Activated CD8-positive, alpha-beta memory T cell treated with anti-CD3 and anti-CD28 coated beads for 24 hours (primary cell): ENCODE measurements around the gene NXPE2.
"Not testable (repeated sequence)": the region's sequence is repeated elsewhere in the genome, so short reads cannot be mapped to it uniquely, and the experiment has no call there.

Experiments used
- DNase-seq: peaks from one replicate; pipeline ENCODE4 v3.0.0-alpha.2; 2020

NXPE2 gene

DNA sequence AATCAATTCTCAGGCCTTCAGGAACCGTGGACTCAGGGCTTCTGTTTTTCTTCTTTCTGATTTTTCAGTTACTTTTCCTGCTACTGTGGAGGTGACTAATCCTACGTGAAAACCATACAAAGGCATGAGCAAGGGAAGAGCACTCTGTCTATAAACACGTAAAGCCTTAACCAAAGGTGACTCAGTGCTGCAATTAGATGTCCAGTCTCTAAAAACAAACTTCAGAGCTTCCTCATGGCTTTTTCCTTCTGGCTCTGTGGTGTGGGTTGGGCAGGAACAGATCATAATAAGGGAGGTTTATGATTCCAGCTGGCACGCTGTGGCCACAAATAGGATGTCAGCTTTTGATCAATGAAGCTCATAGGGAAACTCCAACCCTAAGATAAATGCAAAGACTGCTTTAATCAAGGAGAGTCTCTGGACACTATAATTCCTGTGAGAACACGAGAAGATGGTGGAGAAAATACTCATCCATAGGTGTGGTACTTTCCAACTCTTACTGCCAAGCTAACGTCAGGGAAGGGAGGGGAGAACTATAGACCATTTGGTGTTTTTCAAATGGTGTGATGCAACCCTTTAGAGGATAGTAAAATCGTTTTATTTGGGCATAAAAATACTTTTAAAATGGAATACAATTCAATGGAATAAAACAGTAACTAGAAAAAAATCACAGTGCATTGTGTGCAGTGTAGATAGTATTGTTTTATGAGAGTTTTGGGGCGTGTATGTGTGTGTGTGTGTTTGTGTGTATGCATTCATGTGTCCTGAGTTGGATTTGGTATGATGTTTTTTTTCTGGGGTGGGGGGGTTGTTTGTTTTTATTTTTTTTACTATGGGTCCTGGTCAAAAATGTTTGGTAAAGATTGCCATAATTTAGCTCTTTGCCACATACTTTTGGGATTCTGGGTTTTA, at the start of gene NXPE2:
Gene NXPE2, plus strand, starts transcription at position 403 of the 912 bp plus-strand sequence. Its CDS starts 49 bp downstream, at position 452.
- no peak for DNase-seq

DNA sequence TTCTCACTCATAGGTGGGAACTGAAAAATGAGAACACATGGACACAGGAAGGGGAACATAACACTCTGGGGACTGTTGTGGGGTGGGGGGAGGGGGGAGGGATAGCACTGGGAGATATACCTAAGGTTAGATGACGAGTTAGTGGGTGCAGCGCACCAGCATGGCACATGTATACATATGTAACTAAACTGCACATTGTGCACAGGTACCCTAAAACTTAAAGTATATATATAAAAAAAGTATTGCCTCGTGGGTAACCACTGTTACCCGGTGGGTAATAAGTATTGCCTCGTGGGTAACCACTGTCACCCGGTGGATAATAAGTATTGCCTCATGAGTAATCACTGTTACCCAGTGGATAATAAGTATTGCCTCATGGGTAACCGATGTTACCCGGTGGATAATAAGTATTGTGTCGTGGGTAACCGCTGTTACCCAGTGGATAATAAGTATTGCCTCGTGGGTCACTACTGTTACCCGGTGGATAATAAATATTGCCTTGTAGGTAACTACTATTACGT, 46.8 kb upstream of the NXPE2 start:
- not testable (repeated sequence) for DNase-seq

DNA sequence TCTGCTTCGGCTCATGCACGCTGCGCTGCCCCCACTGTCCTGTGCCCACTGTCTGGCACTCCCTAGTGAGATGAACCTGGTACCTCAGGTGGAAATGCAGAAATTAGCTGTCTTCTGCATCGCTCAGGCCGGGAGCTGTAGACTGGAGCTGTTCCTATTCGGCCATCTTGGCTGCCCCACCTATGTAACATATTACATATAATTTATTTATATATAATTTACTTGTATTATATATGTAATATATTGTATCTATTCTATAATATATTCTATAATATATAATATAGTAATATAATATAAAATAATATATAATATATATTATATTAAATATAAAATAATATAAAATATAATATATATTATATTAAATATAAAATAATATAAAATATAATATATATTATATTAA, 38.9 kb upstream of the NXPE2 start:
- not testable (repeated sequence) for DNase-seq

DNA sequence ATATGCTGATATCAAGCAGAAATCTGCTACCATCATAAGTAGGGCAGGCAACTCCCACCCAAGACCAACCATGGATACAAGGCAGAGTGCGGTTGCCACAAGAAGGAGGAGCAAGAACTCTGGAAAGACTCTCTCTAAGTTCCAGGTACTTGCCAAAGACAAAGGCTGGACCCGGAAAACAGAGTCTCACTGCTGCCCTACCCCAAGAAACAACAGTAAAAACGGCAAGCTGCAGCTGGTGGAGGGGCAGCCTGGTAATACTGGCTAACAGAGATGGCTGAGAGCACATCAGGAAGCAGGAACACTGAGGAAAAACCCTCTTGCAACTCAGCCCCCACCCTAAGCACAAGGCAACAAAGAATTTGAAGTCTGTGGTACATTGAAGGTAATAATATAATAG, 27.7 kb upstream of the NXPE2 start:
- DNase-seq = no peak

DNA sequence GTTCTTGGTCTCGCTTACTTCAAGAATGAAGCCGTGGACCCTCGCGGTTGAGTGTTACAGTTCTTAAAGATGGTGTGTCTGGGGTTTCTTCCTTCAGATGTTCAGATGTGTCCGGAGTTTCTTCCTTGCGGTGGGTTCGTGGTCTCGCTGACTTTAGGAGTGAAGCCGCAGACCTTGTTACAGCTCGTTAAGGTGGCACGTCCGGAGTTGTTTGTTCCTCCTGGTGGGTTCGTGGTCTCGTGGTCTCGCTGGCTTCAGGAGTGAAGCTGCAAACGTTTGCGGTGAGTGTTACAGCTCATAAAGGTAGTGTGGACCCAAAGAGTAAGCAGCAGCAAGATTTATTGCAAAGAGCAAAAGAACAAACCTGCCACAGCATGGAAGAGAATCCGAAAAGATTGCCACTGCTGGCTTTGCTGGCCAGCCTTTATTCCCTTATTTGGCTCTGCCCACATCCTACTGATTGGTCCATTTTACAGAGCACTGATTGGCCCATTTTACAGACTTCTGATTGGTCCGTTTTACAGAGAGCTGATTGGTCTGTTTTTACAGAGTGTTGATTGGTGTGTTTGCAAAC, 27.1 kb upstream of the NXPE2 start:
- DNase-seq = no peak

DNA sequence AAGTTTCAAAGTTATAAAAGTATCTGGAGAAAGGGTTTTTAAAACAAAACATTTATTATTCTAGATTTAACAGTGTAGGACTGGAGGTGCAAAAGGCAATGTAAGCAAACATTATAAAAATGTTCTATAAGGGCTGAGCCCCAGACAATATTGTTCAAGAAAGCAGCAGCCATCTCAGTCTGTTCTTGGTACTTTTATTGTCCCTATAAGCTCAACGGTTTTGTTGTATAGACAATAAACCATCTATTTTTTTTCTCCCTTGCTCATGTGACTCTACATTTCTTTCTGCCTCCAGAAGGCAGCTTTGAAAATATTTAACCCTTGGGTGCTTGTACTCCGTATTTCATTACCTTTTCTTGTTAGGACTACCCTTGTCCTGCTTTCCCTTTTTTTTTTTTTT, 25.2 kb upstream of the NXPE2 start:
- DNase-seq = no peak

DNA sequence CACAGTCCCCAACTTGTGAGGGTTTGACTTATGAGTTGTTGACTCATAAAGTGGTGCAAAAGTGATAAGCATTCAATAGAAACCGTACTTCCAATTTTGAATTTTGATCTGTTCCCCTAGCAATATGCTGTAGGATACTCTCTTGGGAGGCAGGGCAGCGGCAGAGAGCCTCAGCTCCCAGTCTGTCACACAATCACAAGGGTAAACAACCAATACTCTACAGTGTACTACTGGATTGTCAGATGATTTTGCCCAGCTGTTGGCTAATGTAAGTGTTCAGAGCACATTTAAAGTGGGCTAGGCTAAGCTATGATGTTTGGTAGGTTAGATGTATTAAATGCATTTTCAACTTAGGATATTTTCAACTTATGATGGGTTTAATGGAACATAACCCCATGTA, 13.7 kb upstream of the NXPE2 start:
- no peak for DNase-seq

DNA sequence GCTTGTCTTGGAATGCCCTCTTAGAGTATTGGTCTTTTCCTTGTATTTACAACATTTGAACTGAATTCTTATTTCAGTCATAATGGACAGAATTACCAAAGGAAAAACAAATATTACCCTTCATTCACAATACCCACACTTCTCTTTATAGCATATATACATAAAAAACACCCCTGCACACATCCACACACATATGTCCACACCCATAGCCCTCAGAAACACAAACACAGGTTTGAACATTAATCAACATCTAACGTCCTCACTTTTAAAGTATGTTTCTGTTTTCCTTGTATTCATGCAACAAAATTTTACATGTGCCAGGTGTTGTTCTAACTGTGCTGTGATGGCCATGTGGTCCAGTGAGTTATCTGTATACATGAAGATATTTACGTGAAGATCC, 11.6 kb upstream of the NXPE2 start:
- no peak for DNase-seq

DNA sequence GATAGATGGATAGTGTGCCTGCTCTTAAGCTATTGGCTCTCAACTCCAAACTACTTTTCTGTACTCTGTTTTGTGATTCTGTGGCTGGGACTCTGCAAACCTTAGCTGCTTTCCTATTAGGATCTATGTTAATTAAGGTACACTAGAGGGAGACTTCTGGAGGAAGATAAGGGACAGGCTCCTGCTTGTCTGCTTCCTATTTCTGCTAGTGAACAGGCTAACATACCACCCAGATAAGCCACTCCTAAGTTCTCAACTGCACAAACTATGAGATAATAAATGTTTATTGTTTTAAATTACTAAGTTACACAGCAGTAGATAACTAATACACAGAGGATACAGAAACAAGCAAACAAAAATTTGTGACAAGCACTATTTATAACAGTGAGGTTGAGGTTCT, 10.2 kb upstream of the NXPE2 start:
- DNase-seq = no peak

DNA sequence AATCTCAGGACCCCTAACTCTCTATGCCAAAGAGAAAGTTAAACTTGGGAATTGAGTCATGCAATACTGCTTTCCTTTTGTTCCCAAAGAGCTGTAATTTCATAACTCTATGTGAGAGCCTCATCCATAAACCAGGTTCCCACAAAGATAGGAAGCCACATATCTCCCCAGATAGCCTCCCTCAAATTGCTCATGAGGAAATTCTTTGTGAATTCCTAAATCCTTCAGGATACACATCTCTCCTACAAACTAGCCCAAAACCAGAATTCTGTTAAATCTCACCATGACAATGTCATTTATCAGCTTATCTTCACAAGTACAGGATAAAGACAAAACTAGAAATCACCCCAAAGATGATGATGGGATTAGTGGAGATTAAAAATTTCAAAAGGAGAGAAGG, 4.7 kb upstream of the NXPE2 start:
- DNase-seq = no peak

DNA sequence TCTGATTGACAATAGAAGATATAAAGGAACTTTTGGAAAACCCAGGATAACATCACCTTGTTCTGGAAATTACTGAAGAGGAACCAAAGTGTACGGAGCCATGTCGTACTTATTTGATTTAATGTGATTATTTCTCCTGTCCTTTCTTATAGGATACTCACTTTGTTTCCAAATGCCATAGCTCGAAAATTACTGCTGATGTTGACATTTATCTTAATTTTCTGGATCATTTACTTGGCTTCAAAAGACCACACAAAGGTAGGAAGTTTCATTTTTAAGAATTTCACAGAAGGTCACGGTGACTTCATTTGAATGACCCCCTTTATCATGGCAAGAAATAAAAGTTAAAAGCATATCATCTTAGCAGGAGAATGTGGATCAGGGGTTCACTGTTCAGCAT, 1.2 kb downstream of the NXPE2 start:
- no peak for DNase-seq

DNA sequence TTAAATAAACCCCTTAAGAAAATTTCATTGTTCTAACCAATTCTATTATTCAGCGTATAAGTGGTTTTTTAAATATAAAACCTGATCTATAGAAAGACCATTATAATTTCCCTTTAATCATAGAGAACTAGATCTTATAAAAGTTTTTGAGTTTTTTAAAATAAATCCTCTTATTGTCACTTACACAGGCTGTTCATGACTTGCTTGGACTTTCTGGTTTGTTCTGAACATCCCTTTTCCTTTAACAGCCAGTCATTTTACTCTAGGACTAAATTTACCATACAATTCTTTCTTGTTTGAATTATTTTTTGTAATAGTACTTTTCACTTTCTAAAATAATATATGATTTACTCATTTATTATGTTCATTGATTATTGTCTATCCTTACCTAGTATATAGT, 4.7 kb downstream of the NXPE2 start:
- DNase-seq = no peak

DNA sequence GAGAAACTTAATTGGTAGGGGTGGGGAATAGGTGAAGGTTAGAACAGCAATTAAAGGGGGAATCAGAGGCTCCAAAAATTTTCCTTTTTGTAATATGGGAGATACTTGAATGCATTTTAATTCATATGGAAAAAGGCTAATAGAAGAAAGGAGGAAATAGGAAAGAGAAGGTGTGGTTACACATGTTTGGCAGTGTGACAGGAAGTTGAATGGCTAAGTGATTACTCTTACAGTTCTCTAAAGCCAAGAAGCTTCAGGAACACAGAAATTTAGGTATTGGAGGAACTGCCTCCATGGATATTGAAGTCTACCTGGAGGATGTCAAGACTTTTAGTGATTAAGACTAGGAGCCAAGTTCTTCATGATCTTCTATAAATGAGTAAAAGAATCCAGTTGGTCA, 6.3 kb downstream of the NXPE2 start:
- DNase-seq = no peak

DNA sequence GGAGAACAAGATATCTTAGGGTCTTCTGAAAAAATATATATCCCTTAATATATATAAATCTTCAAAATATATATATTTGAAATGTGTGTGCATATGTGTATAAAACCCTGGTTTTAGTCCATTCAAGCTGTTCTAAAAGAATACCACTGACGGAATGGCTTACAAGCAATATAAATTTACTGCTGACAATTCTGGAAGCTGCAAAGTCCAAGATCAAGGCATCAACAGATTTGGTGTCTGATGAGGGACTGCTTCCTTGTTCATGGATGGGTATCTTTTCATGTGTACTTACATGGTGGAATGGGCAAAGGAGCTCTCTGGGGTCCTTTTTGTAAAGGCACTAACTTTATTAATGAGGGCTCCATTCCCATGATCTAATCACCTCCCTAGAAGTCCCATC, 6.8 kb downstream of the NXPE2 start:
- DNase-seq = no peak

DNA sequence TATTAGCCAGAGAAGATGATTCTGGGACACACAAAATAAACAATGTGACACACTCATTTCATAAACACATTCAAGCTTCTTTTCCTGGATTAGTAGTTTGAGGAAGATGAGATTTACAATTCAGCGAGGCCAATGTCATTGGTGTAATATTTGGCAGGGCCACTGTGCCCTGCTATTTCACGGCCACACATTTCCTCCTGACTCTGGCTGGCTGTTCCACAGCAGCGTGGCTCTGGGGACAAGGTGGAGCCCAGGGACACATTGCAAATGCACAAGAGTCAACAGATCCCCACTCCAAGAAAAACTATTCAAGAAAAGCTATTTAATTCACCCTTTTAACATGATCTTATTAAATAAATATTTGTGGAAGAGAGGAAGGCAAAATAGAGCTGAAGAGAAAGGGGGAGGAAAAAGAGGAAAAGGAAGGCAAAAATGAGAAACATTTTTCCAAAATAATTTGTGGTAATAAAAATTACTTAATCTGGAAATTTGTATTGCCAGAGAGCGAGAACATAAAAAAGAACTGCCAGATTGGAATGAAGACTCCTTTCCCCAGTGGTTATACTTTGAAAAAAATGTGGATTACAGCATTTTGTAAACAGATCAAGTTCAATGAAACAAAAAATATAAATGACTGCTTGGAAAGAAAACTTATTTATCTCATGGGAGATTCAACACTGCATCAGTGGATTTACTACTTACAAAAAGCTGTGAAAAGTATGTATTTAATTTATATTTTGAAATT, 27.1 kb downstream of the NXPE2 start:
- DNase-seq = no peak

DNA sequence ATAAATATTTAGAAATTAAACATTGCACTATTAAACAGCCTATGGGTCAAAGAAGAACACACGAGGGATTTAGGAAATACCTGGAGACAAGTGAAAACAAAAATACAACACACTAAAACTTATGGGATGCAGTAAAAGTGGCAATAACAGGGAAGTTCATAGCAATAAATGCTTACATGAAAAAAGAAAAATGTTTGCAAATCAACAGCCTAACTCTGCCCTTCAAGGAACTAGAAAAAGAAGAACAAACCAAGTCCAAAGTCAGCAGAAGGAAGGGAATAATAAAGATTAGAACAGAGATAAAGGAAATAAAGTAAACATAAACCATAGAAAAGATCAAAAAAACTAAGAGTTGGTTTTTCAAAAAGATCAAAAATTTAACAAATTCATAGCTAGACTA, 31.6 kb downstream of the NXPE2 start:
- DNase-seq = no peak

DNA sequence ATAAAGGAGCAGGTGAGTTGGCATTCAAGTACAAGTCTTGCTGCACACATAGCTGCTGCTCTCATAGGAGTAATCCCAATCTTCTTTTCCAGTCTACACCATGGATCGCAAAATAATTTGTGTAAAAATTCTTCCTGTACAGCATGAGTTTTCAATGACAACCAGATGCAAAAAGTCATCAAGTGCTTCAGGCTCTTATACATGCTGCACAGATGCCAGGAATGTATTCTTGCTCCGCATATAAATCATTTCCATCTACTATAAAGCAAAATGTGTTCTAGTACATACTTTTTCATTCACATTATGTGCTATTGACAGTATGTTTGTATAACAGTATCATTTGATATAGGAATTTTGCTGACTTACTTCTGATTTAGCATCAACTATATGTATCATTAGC, 35.4 kb downstream of the NXPE2 start:
- no peak for DNase-seq

DNA sequence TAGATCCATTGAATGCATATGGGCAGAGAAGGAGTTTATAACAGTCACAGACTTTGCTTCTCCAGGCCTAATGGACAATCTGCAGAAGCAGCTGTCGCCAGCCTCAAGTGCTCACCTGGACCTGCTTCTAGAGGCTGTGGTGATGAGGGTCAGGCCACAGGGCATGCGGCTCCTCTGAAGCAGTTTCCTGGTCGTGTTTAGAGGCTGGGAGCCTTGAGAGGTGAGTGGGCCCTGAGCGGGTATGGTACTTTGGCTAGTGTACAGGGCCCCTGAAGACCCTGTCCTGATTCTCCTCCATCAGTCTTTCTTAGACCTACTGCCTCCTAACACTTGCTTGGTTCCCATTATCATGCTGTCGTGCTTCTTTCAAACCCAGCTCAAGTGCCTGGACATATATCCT, 41.2 kb downstream of the NXPE2 start:
- no peak for DNase-seq

DNA sequence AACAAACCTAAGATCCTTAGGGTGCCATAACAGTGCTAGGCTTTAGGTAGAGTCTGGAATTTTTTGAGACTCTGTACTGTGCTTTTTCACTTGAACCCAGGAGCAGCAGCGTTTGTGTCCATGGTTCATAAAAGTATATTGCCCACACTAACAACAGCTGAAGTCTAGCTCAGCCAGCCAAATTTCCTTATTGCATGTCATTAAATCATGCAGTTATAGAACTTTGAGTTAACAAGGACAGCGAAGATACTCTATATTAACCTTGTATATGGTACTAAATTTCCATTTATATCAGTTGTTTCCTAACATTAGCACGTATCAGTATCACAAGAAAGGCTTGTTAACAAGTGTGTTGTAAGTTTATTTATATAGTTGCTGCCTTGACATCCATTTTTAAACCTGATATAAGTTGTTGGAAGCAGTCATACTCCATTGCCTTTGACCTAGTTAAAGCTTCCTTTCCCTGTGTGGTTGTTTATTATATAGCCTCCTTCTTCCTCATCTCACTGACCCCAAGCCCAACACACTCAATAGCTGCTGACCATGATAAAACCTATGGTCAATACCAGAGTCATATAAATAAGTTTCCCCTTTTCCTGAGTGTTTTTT, 46.7 kb downstream of the NXPE2 start:
- no peak for DNase-seq

DNA sequence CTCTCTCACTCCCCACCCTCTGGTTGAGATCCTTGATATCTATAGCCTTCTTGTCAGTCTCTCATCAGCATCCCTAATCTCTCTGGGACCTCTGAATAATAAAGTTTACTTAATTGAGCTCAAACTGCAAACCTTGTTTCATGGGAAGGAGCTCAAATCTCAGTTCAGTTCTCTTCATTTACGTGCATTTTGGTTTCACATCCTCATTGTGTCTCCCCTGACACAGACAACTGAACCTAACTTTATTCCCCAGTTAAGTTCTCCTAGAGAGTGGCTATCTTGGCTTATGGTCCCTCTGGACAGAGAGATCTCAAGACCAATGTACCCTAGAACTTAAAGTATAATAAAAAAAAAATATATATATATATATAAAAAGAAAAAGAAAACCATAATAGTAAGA, 47.3 kb downstream of the NXPE2 start:
- DNase-seq = no peak

DNA sequence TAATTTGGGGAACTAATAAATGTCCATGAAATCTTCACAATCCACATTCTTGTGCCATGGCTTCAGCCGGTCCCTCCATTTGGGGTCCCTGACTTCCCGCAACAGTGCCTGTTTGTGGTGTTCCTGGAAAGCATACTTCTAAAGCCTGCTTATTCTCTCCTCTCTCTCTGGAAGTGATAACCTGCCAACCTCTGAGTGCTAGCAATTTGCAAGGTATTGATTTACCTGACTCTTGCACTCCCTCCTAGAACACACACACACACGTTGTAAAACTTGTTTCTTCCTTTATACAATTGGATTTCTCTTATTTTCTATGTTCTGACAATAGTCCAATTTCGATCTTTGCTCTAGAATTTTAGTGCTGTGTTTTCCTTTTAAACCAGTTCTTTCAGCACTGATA, 58.5 kb downstream of the NXPE2 start:
- no peak for DNase-seq

DNA sequence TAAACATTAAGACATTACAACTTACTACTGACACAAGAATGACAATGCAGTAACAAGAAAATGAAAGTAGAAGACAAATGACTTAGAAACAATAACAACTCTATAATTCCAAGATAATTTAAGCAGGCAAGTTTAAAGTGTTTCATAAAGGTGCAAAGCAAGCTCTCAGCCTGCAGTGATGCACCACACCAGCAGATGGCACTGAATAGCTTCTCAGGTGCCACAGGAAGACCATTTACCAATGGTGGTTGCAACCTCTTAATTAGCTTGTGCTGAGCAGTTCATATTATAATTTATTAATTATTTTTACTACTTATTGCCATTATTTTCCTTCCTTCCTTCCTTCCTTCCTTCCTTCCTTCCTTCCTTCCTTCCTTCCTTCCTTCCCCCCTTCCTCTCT, 60.6 kb downstream of the NXPE2 start:
- DNase-seq = no peak

DNA sequence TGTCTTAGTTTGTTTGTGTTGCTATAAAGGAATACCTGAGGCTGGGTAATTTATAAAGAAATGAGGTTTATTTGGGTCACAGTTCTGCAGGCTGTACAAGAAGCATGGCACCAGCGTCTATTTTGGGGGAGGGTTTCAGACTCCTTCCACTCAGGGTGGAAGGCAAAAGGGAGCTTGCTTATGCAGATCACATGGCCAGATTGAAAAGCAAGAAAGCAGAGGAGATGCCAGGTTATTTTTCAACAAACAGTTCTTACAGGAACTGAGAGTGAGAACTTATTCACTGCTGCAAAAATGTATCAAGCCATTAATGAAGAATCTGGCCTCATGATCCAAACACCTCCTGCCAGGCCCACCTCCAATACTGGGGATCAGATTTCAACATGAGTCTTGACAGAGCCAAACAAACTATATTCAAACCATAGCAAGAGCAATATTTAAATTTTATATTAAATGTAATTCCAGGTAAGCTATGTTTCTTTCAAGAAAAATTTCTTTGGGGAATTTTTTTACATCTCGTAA, 66.9 kb downstream of the NXPE2 start:
- no peak for DNase-seq
